Fibroblast of peridontal ligament (primary cell): ENCODE measurements around the gene PDE8A.

Source experiments
- DNase-seq: peaks from one replicate; pipeline ENCODE4 v3.0.0-alpha.2; 2010; ENCODE audit errors: extremely low read depth

Gene PDE8A

GRCh38 chr15:85125056-85125661 is 143.5 kb downstream of the PDE8A start:
- peak; percentile 54 for DNase-seq

- DNase-seq: no peak
These were observed 147.0 kb downstream of the PDE8A start for GRCh38 chr15:85128621-85129020.

- DNase-seq: no peak
These were observed 148.2 kb downstream of the PDE8A start for GRCh38 chr15:85129881-85130280.

- no peak for DNase-seq
These were observed 150.3 kb downstream of the PDE8A start for GRCh38 chr15:85131915-85132314.

- DNase-seq: no peak
These were observed 152.1 kb downstream of the PDE8A start for GRCh38 chr15:85133709-85134108.

DNA sequence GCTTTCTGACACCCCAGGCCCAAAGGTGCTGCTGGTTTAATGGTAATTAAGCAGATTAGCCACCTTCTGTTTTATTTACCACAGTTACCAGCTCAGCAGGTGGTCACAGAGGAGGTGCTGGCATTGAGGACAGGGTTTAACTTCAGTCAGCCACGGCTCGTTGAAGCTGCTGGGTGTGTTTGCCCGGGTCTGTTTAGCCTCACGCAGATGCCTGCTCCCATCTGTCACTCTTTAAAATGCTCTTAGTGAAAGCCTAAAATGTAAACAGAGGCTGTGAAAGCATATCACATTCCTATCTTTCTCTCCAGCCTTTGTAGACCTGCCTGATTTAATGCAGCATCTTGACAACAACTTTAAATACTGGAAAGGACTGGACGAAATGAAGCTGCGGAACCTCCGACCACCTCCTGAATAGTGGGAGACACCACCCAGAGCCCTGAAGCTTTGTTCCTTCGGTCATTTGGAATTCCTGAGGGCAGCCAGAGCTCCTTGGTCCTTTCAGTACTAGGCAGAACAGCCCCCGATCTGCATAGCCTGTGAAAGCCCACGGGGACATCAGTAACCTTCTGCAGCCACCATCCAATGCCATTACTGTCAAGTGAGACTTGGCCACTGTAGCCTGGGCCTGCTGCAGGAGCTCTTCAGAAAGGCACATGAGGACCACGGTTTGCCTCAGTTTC is 156.0 kb downstream of the PDE8A start:
- DNase-seq: no peak

DNA sequence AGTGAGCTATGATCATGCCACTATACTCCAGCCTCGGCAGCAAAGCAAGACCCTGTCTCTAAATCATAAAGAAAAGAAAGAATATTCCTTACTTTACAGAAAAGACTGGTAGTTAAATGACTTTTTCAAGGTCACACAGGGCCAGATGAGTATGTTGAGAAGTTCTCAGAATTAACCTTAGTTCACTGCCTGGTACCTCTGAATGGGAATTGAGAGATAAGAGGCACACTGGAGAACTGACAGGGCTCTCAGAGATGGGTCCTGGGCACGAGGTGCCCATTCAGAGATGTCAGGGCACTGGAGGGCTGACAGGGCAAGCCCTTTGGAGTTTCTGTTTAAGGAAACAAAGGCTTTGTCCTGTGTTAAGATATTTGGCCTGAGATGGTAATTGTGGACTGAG is 157.7 kb downstream of the PDE8A start:
- no peak for DNase-seq

GRCh38 chr15:85141726-85142125 is 160.1 kb downstream of the PDE8A start:
- DNase-seq: peak; percentile 11

- DNase-seq: peak; percentile 70
These were observed 160.7 kb downstream of the PDE8A start for GRCh38 chr15:85142312-85142711.

DNA sequence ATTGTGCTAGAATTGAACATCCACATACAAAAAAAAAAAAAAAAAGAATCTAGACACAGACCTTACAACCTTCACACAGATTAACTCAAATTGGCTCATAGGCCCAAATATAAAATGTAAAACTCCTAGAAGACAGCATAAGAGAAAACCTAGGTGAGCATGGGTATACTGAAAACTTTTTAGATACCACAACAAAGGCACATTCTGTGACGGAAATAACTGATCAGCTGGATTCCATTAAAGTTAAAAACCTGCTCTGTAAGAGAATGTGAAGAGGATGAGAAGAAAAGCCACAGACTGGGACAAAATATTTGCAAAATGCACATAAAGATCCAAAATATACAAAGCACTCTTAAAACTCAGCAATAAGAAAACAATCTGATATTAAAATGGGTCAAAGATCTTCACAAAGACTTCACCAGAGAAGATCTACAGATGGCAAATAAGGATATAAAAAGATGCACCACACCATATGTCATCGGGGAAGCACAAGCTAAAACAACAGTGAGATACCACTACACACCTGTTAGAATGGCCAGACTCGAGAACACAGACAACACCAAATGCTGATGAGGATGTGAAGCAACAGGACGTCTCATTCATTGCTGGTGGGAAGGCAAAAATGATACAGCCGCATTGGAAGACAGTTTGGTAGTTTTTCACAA is 167.9 kb downstream of the PDE8A start:
- DNase-seq: no peak

GRCh38 chr15:85150130-85150480 is 168.4 kb downstream of the PDE8A start:
- no peak for DNase-seq

- DNase-seq: no peak
These were observed 169.5 kb downstream of the PDE8A start for GRCh38 chr15:85151145-85151544.

DNA sequence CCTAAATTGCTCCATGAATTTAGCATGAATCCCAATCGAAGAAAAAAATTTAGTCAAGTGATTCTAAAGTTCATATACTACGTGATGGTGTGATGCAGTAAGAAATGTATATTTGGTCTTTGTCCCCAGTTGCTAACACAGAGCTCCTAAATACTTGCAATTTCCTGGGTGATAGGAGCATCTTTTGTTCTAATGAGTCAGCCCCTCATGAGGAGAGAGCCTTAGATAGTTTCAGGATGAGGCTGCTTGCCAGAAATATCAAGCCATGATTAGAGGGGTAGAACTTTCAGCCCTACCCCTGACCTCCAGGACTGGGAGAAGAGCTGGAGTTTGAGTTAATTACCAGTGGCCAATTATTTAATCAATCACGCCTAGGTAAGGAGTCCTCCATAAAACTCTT is 170.2 kb downstream of the PDE8A start:
- no peak for DNase-seq

GRCh38 chr15:85154061-85154460 is 172.4 kb downstream of the PDE8A start:
- DNase-seq: no peak

GRCh38 chr15:85155360-85155759 is 173.7 kb downstream of the PDE8A start:
- no peak for DNase-seq

- DNase-seq: no peak
These were observed 174.2 kb downstream of the PDE8A start for GRCh38 chr15:85155857-85156256.

GRCh38 chr15:85157344-85157743 is 175.7 kb downstream of the PDE8A start:
- no peak for DNase-seq

DNA sequence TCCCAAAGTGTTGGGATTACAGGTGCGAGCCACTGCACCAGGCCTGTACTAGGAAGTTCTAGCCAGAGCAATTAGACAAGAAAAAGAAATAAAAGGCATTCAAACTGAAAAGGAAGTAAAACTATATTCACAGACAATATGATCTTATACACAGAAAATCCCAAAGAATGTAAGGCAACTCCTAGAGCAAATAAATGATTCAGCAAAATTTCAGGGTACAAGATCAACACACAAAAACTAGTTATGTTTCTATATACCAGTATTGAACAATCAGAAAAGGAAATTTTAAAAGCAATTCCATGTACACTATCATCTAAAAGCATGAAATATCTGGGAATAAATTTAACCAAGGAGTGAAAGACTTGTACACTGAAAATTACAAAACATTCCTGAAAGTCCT is 180.6 kb downstream of the PDE8A start:
- no peak for DNase-seq

GRCh38 chr15:85164841-85165466 is 183.3 kb downstream of the PDE8A start:
- DNase-seq: no peak

DNA sequence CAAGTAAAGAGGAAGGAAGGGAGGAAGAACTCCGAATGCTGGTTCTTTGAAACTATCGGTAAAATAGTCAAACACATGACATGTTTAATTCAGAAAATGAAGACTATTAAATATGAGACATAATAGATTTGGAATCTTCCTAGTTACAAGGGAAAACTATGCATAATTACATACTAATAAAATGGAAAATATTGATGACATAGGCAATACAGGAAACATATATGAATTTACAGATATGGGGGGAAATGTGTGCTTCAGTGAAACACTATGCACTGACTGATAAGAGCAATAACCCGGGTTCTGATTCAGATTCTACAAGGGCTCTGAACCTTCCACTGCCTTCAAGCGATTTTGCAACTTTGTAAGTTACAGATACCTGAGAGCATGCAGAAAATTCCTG is 185.9 kb downstream of the PDE8A start:
- DNase-seq: no peak

DNA sequence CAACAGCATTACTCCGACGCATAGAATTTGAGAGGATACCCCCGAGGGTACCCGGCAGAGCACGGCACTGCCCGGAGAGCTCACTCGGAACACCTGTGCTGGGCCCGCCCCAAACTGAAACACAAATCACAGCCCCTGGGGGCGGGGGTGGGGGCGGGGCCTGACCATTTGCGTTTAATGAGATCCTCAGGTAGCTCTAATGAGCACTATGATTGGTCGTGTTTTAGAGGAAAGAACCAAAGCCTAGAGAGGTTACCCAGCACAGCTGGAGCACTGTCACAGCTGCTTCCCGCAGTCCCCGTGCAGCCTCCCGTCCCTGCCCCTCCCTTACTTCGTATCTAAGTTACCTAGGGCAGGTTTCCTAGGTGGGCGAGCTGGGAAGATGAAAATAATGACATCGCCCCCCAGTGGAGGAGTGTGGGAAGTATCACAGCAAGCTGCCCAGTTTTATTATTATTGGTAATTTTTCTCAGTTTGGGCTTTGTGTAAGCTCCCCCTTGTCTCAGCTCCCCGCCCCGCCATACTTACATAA is 187.1 kb downstream of the PDE8A start:
- DNase-seq: no peak

GRCh38 chr15:85171736-85172135 is 190.1 kb downstream of the PDE8A start:
- DNase-seq: no peak
